22Rv1 (cell line): ENCODE measurements around the gene PLB1.

Source experiments
- ZFX ChIP-seq: fragments of 450-650 bp; IDR thresholded peaks from 2 replicates; pipeline ENCODE4 v1.6.1; 2017; ENCODE audit warnings: antibody characterized with exemption, borderline replicate concordance
- TF ChIP-seq, protein P1 (sequence below): fragments of 450-650 bp; IDR thresholded peaks from 2 replicates; pipeline ENCODE4 v1.5.1; 2017; ENCODE audit warnings: mild to moderate bottlenecking

DNA sequence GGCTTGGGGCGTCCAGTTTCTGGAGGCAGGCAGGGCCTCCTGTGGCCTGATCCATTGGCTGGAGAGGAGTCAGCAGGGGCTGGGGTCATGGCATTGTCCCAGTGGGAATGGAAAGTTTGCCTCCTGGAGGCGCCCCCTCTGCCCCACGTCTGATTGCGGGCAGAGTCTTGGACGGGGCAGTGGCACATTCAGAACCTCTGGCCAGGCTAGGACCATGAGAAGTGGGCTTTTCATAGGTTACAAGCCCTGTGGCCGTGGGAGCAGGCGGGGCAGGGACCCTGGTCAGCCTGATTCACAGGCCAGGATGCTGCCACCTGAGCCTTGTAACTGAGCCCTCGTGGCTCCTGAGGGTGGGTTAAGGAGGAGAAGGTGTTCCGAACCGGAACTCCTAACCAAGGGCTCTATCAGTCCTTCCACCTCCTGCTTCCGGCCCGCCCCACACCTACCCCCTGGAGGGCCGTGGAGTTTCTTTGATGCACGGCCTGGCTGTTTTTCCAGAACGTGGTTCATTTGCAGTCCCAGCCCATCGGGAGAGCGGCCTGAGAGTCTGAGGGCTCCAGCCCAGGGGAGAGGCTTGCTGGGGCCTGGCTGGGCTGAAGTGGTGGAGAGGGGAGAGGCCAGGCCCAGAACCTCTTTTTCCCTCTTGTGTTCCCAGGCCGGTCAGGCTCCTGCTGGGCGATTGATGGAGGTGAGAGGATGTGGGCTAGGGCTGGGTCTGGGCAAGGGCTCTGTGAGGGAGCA lies 43.9 kb upstream of the PLB1 start:
- no peak for TF ChIP-seq ZFX
- TF ChIP-seq, protein P1, sequence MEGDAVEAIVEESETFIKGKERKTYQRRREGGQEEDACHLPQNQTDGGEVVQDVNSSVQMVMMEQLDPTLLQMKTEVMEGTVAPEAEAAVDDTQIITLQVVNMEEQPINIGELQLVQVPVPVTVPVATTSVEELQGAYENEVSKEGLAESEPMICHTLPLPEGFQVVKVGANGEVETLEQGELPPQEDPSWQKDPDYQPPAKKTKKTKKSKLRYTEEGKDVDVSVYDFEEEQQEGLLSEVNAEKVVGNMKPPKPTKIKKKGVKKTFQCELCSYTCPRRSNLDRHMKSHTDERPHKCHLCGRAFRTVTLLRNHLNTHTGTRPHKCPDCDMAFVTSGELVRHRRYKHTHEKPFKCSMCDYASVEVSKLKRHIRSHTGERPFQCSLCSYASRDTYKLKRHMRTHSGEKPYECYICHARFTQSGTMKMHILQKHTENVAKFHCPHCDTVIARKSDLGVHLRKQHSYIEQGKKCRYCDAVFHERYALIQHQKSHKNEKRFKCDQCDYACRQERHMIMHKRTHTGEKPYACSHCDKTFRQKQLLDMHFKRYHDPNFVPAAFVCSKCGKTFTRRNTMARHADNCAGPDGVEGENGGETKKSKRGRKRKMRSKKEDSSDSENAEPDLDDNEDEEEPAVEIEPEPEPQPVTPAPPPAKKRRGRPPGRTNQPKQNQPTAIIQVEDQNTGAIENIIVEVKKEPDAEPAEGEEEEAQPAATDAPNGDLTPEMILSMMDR = no peak
